WTC11 (cell line): ENCODE data around the gene ENTPD6. TPM values are rescaled to one million over a fixed set of nuclear protein-coding genes. Genes with fewer than 3 reads are reported as not detected.
A peak's percentile ranks its signal among the peaks of the same experiment; 100 is the strongest.

Experiments
- ATAC-seq: fragments of 200-7000 bp; cut with Tn5 transposase; 2 replicates; pipeline ENCODE4 v1.10.0; 2021; ENCODE audit warnings: mild to moderate bottlenecking, moderate library complexity
- CTCF ChIA-PET: fragments of 300-600 bp; sonication (Branson Sonifier 250); formaldehyde crosslinking; loops from one replicate; lab custom pipeline; 2021; ENCODE audit warnings: antibody characterized with exemption; lab: Charles Lee
- POLR2A ChIA-PET: fragments of 350-600 bp; sonication (Branson Sonifier 250); formaldehyde crosslinking; loops from one replicate; lab custom pipeline; 2021; ENCODE audit warnings: antibody characterized with exemption; lab: Charles Lee
- DNase-seq: peaks from one replicate; pipeline ENCODE4 v3.0.0; 2021; ENCODE audit warnings: low spot score
- H3K27ac Mint-ChIP-seq: 2 replicates; pipeline ENCODE4 v1.8.0; 2021; ENCODE audit warnings: mixed read lengths
- H3K27me3 Mint-ChIP-seq: 2 replicates; pipeline ENCODE4 v1.8.0; 2021; ENCODE audit warnings: low read depth, mild to moderate bottlenecking, moderate library complexity, mixed read lengths
- H3K36me3 Mint-ChIP-seq: 2 replicates; pipeline ENCODE4 v1.8.0; 2021; ENCODE audit warnings: mixed read lengths
- H3K4me1 Mint-ChIP-seq: 2 replicates; pipeline ENCODE4 v1.8.0; 2022; ENCODE audit warnings: mixed read lengths
- H3K4me3 Mint-ChIP-seq: 2 replicates; pipeline ENCODE4 v1.8.0; 2021; ENCODE audit warnings: mild to moderate bottlenecking, moderate library complexity, mixed read lengths
- H3K9me3 Mint-ChIP-seq: 2 replicates; pipeline ENCODE4 v1.8.0; 2021; ENCODE audit warnings: mixed read lengths
- CREB1 ChIP-seq: sonication (generic); formaldehyde crosslinking; IDR thresholded peaks from 2 replicates; pipeline ENCODE4 v1.8.0; 2023; ENCODE audit warnings: mild to moderate bottlenecking, missing genetic modification reagents
- ESRRA ChIP-seq: sonication (generic); formaldehyde crosslinking; IDR thresholded peaks from 2 replicates; pipeline ENCODE4 v1.8.1; 2022; ENCODE audit warnings: mild to moderate bottlenecking, missing genetic modification reagents, borderline replicate concordance
- IRF2 ChIP-seq: sonication (generic); formaldehyde crosslinking; IDR thresholded peaks from 2 replicates; pipeline ENCODE4 v1.8.0; 2022; ENCODE audit warnings: low read depth, missing genetic modification reagents, borderline replicate concordance
- JAZF1 ChIP-seq: fragments of 250-450 bp; sonication (Bioruptor Pico); IDR thresholded peaks from 2 replicates; pipeline ENCODE4 v1.9.0; 2021; ENCODE audit warnings: moderate library complexity, mild to moderate bottlenecking, inconsistent platforms
- MXD4 ChIP-seq: fragments of 250-450 bp; sonication (Bioruptor Pico); IDR thresholded peaks from 2 replicates; pipeline ENCODE4 v1.8.0; 2021; ENCODE audit warnings: mild to moderate bottlenecking, moderate library complexity, borderline replicate concordance
- MYBL2 ChIP-seq: sonication (generic); formaldehyde crosslinking; IDR thresholded peaks from 2 replicates; pipeline ENCODE4 v1.8.1; 2023; ENCODE audit warnings: mild to moderate bottlenecking, moderate library complexity, missing genetic modification reagents
- NFE2L1 ChIP-seq: sonication (generic); formaldehyde crosslinking; IDR thresholded peaks from 2 replicates; pipeline ENCODE4 v1.8.1; 2023; ENCODE audit warnings: missing genetic modification reagents
- OVOL2 ChIP-seq: fragments of 250-450 bp; sonication (Bioruptor Pico); IDR thresholded peaks from 2 replicates; pipeline ENCODE4 v1.9.0; 2021; ENCODE audit warnings: mild to moderate bottlenecking, borderline replicate concordance
- RELA ChIP-seq: sonication (generic); formaldehyde crosslinking; IDR thresholded peaks from 2 replicates; pipeline ENCODE4 v1.8.1; 2022; ENCODE audit warnings: missing genetic modification reagents, mild to moderate bottlenecking, borderline replicate concordance
- TCF7 ChIP-seq: sonication (generic); formaldehyde crosslinking; IDR thresholded peaks from 2 replicates; pipeline ENCODE4 v1.8.0; 2022; ENCODE audit warnings: mild to moderate bottlenecking, low read depth, missing genetic modification reagents, moderate library complexity
- TEAD1 ChIP-seq: sonication (generic); formaldehyde crosslinking; IDR thresholded peaks from 2 replicates; pipeline ENCODE4 v1.8.0; 2022; ENCODE audit warnings: mild to moderate bottlenecking, missing genetic modification reagents
- TP53 ChIP-seq: sonication (generic); formaldehyde crosslinking; IDR thresholded peaks from 2 replicates; pipeline ENCODE4 v1.8.1; 2023; ENCODE audit warnings: mild to moderate bottlenecking, missing genetic modification reagents
- USF1 ChIP-seq: sonication (generic); formaldehyde crosslinking; IDR thresholded peaks from 2 replicates; pipeline ENCODE4 v1.8.0; 2022; ENCODE audit warnings: mild to moderate bottlenecking, missing genetic modification reagents
- ZNF532 ChIP-seq: fragments of 250-450 bp; sonication (Bioruptor Pico); IDR thresholded peaks from 2 replicates; pipeline ENCODE4 v1.9.0; 2021; ENCODE audit warnings: mild to moderate bottlenecking, borderline replicate concordance
- ZSCAN18 ChIP-seq: fragments of 250-450 bp; sonication (Bioruptor Pico); IDR thresholded peaks from 2 replicates; pipeline ENCODE4 v2.1.2; 2022; ENCODE audit warnings: mild to moderate bottlenecking, moderate library complexity
- total RNA-seq: library from RNA; stranded (reverse); gene quantifications from 3 replicates; pipeline ENCODE4 v1.2.3, GENCODE V29; 2021
- TF ChIP-seq, protein P1 (sequence below): sonication (generic); formaldehyde crosslinking; IDR thresholded peaks from 2 replicates; pipeline ENCODE4 v1.8.0; 2023; ENCODE audit warnings: missing genetic modification reagents, mild to moderate bottlenecking, borderline replicate concordance
- TF ChIP-seq, protein P2 (sequence below): fragments of 250-450 bp; sonication (Bioruptor Pico); IDR thresholded peaks from 2 replicates; pipeline ENCODE4 v1.9.0; 2021; ENCODE audit warnings: mild to moderate bottlenecking
- TF ChIP-seq, protein P3 (sequence below): fragments of 250-450 bp; sonication (Bioruptor Pico); conservative IDR thresholded peaks from 2 replicates; pipeline ENCODE4 v1.9.0; 2021; ENCODE audit warnings: mild to moderate bottlenecking

The ENTPD6 gene
- total RNA-seq, 1 experiment from 2014 or later: 56.9 TPM

- TF ChIP-seq IRF2 (no peak), MYBL2 (CRISPR knock-in tag) (no peak), CREB1 (CRISPR knock-in tag) (no peak)
- TF ChIP-seq, all 79 proteins: peak for 0
Observed at GRCh38 chr20:25270829-25271251, 75.3 kb downstream of the ENTPD6 start (continued).

DNA sequence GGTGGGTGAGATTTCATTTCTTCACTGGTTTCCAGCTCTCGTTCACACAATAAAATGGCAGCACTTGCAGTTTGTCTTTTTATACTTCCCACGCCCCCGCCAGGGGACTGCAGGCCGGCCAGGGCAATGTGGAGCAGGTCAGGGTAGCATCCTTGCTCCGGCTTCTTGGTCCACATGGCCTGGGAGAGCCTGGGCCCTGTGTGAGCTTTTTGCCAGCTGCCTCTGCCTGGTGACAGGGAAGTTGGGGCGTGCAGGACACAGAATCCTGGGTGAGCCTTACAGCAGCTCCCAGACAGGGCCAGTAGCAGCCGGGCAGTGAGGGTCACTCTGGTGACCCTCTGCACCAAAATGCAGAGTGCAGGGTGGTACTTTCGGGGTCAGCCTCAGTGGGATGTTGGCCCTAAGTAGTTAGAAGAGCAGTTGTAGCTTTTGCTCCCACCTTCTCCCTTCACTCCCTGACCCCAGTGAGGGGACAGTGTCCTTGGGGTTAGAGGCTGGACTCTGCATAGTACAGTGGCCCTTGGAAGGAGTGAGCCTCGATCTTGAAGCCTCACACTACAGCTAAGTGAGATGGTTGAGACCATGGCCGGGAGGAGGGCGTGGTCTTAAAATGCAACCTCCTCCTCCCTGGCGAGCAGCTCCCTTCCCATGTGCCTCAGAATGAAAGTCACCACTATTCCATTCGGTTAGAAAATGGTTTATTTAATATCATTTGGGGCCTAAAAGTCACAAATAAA, 76.1 kb downstream of the ENTPD6 start:
- Mint-ChIP-seq H3K27me3 (no peaks in the 10 kb centered on the region), H3K36me3 (peaks cover 35% of the 10 kb centered on the region), H3K27ac (no peak overlapping the region), H3K4me1 (no peaks in the 10 kb centered on the region), H3K4me3 (no peak overlapping the region), H3K9me3 (no peaks in the 10 kb centered on the region)
- CTCF ChIA-PET: no interaction called here
- TF ChIP-seq, protein P1, sequence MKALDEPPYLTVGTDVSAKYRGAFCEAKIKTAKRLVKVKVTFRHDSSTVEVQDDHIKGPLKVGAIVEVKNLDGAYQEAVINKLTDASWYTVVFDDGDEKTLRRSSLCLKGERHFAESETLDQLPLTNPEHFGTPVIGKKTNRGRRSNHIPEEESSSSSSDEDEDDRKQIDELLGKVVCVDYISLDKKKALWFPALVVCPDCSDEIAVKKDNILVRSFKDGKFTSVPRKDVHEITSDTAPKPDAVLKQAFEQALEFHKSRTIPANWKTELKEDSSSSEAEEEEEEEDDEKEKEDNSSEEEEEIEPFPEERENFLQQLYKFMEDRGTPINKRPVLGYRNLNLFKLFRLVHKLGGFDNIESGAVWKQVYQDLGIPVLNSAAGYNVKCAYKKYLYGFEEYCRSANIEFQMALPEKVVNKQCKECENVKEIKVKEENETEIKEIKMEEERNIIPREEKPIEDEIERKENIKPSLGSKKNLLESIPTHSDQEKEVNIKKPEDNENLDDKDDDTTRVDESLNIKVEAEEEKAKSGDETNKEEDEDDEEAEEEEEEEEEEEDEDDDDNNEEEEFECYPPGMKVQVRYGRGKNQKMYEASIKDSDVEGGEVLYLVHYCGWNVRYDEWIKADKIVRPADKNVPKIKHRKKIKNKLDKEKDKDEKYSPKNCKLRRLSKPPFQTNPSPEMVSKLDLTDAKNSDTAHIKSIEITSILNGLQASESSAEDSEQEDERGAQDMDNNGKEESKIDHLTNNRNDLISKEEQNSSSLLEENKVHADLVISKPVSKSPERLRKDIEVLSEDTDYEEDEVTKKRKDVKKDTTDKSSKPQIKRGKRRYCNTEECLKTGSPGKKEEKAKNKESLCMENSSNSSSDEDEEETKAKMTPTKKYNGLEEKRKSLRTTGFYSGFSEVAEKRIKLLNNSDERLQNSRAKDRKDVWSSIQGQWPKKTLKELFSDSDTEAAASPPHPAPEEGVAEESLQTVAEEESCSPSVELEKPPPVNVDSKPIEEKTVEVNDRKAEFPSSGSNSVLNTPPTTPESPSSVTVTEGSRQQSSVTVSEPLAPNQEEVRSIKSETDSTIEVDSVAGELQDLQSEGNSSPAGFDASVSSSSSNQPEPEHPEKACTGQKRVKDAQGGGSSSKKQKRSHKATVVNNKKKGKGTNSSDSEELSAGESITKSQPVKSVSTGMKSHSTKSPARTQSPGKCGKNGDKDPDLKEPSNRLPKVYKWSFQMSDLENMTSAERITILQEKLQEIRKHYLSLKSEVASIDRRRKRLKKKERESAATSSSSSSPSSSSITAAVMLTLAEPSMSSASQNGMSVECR (CRISPR knock-in tag): no peak
- TF ChIP-seq JAZF1 (no peak), OVOL2 (CRISPR knock-in tag) (no peak), MYBL2 (CRISPR knock-in tag) (no peak)
- peak; percentile 2 for DNase-seq
- POLR2A ChIA-PET: no interaction called here
- no peak for ATAC-seq

DNA sequence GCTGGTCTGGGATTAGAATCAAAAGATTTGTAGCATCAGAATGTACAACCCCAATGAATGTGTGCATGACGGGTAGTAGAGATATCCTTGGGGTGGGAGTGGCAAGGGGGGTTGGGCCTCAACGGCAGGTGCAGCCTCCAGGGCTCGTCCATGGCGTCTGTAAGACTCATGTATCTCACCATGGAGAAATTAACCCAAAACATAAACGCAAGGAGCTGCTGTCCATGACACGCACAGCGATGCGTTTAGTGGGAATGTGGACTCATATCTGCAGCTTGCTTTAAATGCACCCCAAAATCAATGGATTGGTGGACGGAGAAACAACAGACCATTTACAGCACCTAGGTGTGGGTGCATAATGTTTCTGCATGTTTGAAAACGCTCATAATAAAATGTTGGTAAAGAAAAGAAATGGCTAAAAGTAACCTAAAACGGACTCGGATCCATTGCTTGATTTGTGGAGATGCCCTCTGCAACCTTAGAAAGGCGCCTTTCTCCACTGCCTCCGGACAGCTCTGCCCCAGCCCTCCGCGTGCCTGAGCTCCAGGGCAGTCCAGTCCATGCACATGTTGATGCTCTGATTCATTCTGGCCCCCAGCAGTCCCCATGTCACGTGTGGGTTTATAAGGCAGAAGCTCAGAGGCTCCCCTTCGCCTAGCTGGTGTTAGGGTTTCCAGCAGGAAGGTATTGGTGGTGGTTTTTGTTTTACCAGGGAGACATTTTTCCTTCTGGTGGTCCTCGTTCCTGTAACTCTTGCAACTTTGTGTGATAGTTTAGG, 76.9 kb downstream of the ENTPD6 start:
- CTCF ChIA-PET: no interaction called here
- Mint-ChIP-seq H3K4me3 (no peak overlapping the region), H3K36me3 (peaks cover 41% of the 10 kb centered on the region), H3K27me3 (no peaks in the 10 kb centered on the region), H3K27ac (no peak overlapping the region), H3K4me1 (no peaks in the 10 kb centered on the region), H3K9me3 (no peaks in the 10 kb centered on the region)
- ATAC-seq: no peak
- DNase-seq: peak; percentile 3
- POLR2A ChIA-PET: no interaction called here
- TF ChIP-seq ESRRA (CRISPR knock-in tag) (no peak), JAZF1 (no peak), ZNF532 (no peak), MXD4 (no peak), TP53 (CRISPR knock-in tag) (no peak), TEAD1 (no peak), ZSCAN18 (CRISPR knock-in tag) (no peak), USF1 (no peak), RELA (CRISPR knock-in tag) (no peak), NFE2L1 (CRISPR knock-in tag) (no peak), TCF7 (CRISPR knock-in tag) (no peak)
- TF ChIP-seq, protein P2, sequence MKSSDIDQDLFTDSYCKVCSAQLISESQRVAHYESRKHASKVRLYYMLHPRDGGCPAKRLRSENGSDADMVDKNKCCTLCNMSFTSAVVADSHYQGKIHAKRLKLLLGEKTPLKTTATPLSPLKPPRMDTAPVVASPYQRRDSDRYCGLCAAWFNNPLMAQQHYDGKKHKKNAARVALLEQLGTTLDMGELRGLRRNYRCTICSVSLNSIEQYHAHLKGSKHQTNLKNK: no peak
- TF ChIP-seq, protein P3, sequence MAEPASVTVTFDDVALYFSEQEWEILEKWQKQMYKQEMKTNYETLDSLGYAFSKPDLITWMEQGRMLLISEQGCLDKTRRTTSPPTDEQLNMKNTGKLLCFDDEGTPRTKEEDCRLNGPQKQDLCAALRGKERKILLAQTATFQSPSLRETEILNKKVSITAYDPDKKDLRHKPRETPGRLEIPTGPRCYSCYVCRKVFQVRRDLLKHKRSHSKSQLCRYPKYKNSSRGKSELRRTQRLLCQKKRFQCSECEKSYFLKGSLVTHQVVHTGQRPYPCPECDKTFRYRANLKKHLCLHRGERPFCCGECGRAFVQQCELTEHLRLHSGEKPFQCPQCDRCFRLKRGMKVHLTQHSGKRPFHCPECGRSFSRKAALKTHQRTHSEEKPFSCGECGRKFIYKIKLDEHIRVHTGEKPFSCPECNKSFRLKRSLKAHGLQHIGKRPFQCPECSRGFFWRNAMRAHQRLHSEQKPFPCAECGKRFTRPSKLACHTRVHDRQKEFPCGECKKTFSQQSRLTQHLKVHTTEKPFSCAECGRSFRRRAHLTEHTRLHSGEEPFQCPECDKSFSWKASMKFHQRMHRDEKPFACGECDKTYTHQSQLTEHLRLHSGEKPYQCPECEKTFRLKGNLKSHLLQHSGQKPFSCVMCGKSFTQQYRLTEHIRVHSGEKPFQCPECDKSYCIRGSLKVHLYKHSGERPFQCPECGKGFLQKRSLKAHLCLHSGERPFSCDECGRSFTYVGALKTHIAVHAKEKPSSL (CRISPR knock-in tag): no peak
